ENCODE data around the gene MACO1. TPM values are rescaled to one million over a fixed set of nuclear protein-coding genes. Genes with fewer than 3 reads are reported as not detected.

Gene MACO1
- total and polyA plus RNA-seq, 2 donors from 2014 or later = 12.1 to 19.3 TPM

GRCh38 chr1:25517476-25518394 is 87.0 kb downstream of the MACO1 start:
- intact Hi-C loops (cut with DNase I) = no loop called here
- Histone ChIP-seq H3K4me1 (ENCODE audit: control insufficient read depth in 2 of 3, insufficient read depth in 2 of 3, low read depth in 1 of 3, low read length in 3 of 3) (peaks cover 0 to 4% (median 0%) of the 10 kb centered on the region in 3 donors), H3K9ac (ENCODE audit: low read length in 3 of 3) (no peak overlapping the region), H3K27me3 (ENCODE audit: control insufficient read depth, insufficient read depth, low read length) (no peaks in the 10 kb centered on the region), H3K9me3 (ENCODE audit: control insufficient read depth in 2 of 3, insufficient read depth in 1 of 3, low read length in 3 of 3) (no peaks in the 10 kb centered on the region), H3K27ac (ENCODE audit: low read depth in 2 of 2, low read length in 2 of 2) (no peak overlapping the region), H3K4me3 (ENCODE audit: low read length in 3 of 3) (no peak overlapping the region), H3K36me3 (ENCODE audit: control insufficient read depth in 2 of 3, insufficient read depth in 3 of 3, low read length in 3 of 3) (no peaks in the 10 kb centered on the region)
- no peak for TF ChIP-seq CTCF (IDR thresholded peaks at IDR 0.05; ENCODE audit: borderline replicate concordance, extremely low read depth, insufficient read depth)
- FAIRE-seq (no peak), DNase-seq (peak in 2 of 5 donors; percentile 38 to 61)

- TF ChIP-seq CTCF (IDR thresholded peaks at IDR 0.05; ENCODE audit: borderline replicate concordance, extremely low read depth, insufficient read depth) = no peak
- DNase-seq (no peak), FAIRE-seq (no peak)
- intact Hi-C loops (cut with DNase I) = no loop called here
- Histone ChIP-seq H3K27ac (ENCODE audit: low read depth in 2 of 2, low read length in 2 of 2) (no peak overlapping the region), H3K9me3 (ENCODE audit: control insufficient read depth in 2 of 3, insufficient read depth in 1 of 3, low read length in 3 of 3) (no peaks in the 10 kb centered on the region), H3K4me1 (ENCODE audit: control insufficient read depth in 2 of 3, insufficient read depth in 2 of 3, low read depth in 1 of 3, low read length in 3 of 3) (peaks cover 0 to 4% (median 0%) of the 10 kb centered on the region in 3 donors), H3K4me3 (ENCODE audit: low read length in 3 of 3) (no peak overlapping the region), H3K27me3 (ENCODE audit: control insufficient read depth, insufficient read depth, low read length) (no peaks in the 10 kb centered on the region), H3K36me3 (ENCODE audit: control insufficient read depth in 2 of 3, insufficient read depth in 3 of 3, low read length in 3 of 3) (no peaks in the 10 kb centered on the region), H3K9ac (ENCODE audit: low read length in 3 of 3) (no peak overlapping the region)
These were observed 88.9 kb downstream of the MACO1 start for GRCh38 chr1:25519624-25520023.

GRCh38 chr1:25520446-25521061 is 89.9 kb downstream of the MACO1 start:
- Histone ChIP-seq H3K4me3 (ENCODE audit: low read length in 3 of 3) (no peak overlapping the region), H3K27me3 (ENCODE audit: control insufficient read depth, insufficient read depth, low read length) (no peaks in the 10 kb centered on the region), H3K9me3 (ENCODE audit: control insufficient read depth in 2 of 3, insufficient read depth in 1 of 3, low read length in 3 of 3) (peaks cover 0 to 9% (median 0%) of the 10 kb centered on the region in 3 donors), H3K9ac (ENCODE audit: low read length in 3 of 3) (no peak overlapping the region), H3K4me1 (ENCODE audit: control insufficient read depth in 2 of 3, insufficient read depth in 2 of 3, low read depth in 1 of 3, low read length in 3 of 3) (peaks cover 0 to 4% (median 0%) of the 10 kb centered on the region in 3 donors), H3K36me3 (ENCODE audit: control insufficient read depth in 2 of 3, insufficient read depth in 3 of 3, low read length in 3 of 3) (no peaks in the 10 kb centered on the region), H3K27ac (ENCODE audit: low read depth in 2 of 2, low read length in 2 of 2) (no peak overlapping the region)
- FAIRE-seq (peak; percentile 93), DNase-seq (peak in 4 of 5 donors; percentile 49 to 79 (median 59))
- peak; percentile 75 for TF ChIP-seq CTCF (IDR thresholded peaks at IDR 0.05; ENCODE audit: borderline replicate concordance, extremely low read depth, insufficient read depth)
- intact Hi-C loops (cut with DNase I) = no loop called here
